ENCODE data around the gene NOP14.
"Not testable (repeated sequence)": the region's sequence is repeated elsewhere in the genome, so short reads cannot be mapped to it uniquely, and the experiment has no call there.

Gene NOP14

GRCh38 chr4:2961421-2961810, 1.8 kb downstream of the NOP14 start:
- DNase-seq = no peak

DNA sequence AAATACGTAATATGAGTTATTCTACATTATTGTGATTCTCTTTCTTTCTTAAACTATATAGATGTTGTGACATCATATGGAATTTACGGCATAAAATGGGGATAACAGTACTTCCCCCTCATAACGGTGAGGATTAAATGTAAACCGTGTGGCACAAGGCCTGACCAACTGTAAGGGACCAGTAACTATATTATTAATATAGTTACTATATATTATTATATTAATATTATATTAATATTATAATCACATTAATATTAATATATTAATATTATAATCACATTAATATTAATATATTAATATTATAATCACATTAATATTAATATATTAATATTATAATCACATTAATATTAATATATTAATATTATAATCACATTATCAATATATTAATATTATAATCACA, 2.8 kb downstream of the NOP14 start:
- DNase-seq = not testable (repeated sequence)

GRCh38 chr4:2958446-2958845, 4.8 kb downstream of the NOP14 start:
- DNase-seq = no peak

- DNase-seq = not testable (repeated sequence)
Observed at GRCh38 chr4:2955186-2956044, 7.8 kb downstream of the NOP14 start.

GRCh38 chr4:2954358-2955185, 8.6 kb downstream of the NOP14 start:
- no peak for DNase-seq

DNA sequence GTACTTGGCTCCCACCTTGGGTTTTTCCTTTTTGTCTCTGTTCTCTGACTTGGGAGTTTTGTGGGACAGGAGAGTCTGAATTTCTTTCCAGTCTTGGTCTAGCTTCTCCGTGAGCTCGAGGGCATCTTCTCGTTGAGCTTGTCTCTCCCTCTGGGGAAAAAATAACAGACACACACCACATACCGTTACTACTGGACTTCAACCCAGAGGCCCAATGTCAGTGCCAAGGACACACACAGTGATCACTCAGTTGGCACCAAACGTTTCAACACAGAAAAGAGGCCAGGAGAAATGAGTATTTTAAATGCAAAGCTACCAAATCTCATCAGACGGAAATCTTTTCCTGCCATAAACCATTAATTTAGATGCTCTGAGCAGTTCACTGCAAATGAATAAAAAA, 9.7 kb downstream of the NOP14 start:
- no peak for DNase-seq

DNA sequence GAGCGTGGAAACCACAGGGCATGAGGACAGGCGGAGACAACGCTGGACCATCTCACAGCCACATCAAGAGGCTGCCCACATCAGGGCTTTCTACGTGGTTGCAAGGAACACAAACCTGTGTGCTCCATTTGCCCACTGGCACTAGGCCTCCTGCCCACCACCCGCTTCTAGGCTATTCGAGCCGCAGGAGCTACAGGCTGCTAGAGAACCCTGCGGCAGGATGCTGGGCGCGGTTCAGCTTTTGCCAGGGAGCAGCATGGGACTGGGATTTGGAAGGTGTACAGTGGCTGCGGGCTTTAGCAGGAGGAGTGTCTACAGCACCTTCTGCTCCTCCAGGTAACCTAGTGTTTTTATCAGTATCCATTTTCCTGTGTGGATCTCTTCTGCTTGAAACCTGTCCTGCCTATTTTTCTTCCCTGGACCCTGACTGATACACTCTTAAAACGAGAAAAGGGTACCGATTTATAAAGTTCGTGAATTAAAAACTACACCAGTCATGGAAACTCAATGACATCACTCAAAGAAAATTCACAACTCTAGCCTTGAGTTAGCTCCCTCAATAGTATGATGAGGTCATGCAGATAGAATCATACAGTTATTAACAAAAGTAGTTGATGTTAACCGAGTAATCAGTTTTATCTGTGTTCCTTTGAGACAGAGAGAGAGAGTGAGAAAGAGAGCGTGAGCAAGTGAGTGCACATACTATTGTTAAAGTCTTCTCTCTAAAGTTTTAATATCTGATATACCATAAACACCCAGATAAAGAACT, 12.8 kb downstream of the NOP14 start:
- no peak for DNase-seq

- no peak for DNase-seq
Observed at GRCh38 chr4:2949782-2950125, 13.5 kb downstream of the NOP14 start.

GRCh38 chr4:2948895-2949781, 14.1 kb downstream of the NOP14 start:
- no peak for DNase-seq

GRCh38 chr4:2947926-2948325, 15.3 kb downstream of the NOP14 start:
- DNase-seq = no peak

GRCh38 chr4:2946812-2947600, 16.2 kb downstream of the NOP14 start:
- DNase-seq = no peak

DNA sequence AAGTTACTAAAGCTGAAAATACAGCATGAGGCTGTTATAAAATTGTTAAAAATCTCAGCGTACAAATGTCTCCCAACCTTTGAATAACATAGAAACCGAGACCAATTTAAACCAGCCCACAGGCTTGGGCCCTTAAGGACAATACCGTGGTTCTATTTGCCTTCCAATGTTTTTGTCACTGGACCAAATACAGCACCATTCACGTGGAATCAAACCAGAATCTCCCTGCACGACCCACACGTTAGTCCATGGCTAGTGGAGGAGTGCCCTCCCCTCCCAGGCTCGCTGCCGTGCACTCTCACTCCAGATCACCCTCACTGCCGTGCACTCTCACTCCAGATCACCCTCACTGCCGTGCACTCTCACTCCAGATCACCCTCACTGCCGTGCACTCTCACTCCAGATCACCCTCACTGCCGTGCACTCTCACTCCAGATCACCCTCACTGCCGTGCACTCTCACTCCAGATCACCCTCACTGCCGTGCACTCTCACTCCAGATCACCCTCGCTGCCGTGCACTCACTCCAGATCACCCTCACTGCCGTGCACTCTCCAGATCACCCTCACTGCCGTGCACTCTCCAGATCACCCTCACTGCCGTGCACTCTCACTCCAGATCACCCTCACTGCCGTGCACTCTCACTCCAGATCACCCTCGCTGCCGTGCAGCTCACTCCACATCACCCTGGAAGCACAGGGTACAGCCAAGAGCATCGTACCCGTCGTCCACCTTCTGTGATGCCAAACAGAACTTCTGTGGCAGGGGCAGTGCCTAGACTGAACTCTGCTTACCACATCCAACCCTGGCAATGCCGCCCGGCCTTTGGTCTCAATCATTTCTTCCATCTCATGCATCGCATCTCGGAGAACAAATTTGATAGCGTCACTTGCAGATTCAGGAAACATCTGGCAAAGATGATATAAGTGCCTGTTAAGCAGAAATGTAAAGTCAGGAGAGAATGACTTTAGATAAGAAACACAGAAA, 17.3 kb downstream of the NOP14 start:
- DNase-seq = not testable (repeated sequence)

- no peak for DNase-seq
Observed at GRCh38 chr4:2944586-2945526, 18.4 kb downstream of the NOP14 start.

GRCh38 chr4:2944091-2944482, 19.1 kb downstream of the NOP14 start:
- DNase-seq = no peak

GRCh38 chr4:2943364-2944090, 19.7 kb downstream of the NOP14 start:
- no peak for DNase-seq

DNA sequence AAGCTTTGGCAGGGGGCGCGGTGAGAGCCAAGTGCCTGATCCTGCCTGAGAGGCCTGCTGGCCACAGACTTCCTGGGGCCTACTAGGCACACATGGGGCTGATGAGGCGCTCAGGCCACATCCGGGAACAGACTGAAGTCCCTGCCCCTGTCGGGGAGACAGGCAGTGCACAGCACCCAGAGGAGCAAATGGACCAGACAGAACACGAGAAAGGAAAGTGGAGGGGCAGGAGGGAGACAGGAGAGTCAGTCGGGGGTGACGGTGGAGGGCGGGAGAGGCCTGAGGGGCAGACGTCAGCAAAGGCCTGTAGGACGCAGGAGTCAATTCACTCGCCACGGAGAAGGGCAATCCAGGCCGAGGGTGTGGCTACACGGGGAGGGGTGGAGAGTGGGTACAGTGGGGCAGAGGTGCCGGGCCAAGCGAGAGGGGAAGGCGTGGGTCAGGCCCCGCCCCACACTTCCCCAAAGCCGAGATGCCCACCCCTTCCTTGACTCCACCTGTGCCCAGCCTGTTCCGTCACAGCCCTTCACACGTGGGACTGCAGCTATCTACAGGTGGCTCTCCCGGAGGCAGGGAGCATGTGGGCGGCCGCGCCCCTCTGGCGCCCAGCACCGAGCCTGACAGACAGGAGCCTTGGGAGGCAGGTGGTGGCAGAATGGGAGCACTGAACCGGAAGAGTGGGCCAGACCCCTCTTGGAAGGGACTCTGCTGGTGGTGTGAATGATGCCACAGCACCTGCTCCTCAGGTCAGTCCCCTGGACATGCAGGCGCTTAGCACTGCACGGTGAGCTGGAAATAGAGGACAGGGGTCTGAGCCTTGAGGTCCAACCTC, 20.5 kb downstream of the NOP14 start:
- no peak for DNase-seq

DNA sequence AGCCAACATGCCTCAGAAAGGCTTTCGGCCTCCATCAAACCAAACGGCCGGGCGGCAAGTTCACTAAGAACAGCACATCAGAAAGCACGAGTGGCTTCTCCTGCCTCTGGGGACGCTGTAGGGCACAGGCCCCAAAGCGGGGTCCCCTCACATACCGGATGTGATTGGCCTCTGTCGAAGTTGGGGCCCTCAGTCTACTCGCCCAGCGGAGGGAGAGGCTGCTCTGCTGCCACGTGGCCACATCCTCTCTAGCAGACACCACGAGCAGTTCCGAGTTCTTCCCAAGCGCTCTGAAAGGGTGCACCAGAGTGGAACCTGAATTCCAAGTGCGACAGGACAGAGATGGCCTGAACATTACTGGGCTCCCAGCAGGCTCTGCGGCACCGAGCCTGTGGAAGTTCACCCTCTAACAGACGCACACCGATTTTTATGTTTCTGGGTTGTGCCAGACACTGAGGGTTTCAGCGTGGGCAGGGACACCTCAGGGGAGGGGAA, 21.1 kb downstream of the NOP14 start:
- peak; percentile 38 for DNase-seq
